ENCODE data around the gene CSNK1A1L. TPM values are rescaled to one million over a fixed set of nuclear protein-coding genes. Genes with fewer than 3 reads are reported as not detected.

Gene CSNK1A1L
- total RNA-seq, 1 experiment from 2014 or later, result not detected

- in situ Hi-C loops (cut with HindIII; ENCODE audit: low pct_unique_long_range_greater_than_20kb, low sequenced_read_pairs), result no loop called here
- CTCF ChIA-PET, result no interaction called here
- POLR2A ChIA-PET, result no interaction called here
- H3K4me1 ChIP-seq (ENCODE audit: control insufficient read depth, insufficient read depth, low read length), result no peaks in the 10 kb centered on the region
- H3K27ac ChIP-seq (ENCODE audit: low read length), result no peak overlapping the region
- H3K36me3 ChIP-seq (ENCODE audit: control insufficient read depth, insufficient read depth, low read length), result no peaks in the 10 kb centered on the region
- TF ChIP-seq TCF7L2 (IDR thresholded peaks at IDR 0.05; ENCODE audit: low read depth, low read length) (no peak), POLR2AphosphoS5 (IDR thresholded peaks at IDR 0.05; ENCODE audit: low read depth, low read length) (no peak), REST (IDR thresholded peaks at IDR 0.05; ENCODE audit: insufficient read depth in 1 of 2, low read depth in 2 of 2, low read length in 1 of 2) (no peak), CTCF (IDR thresholded peaks at IDR 0.05) (no peak), SIN3A (IDR thresholded peaks at IDR 0.05; ENCODE audit: borderline replicate concordance, insufficient read depth, low read depth, low read length) (no peak)
- intact Hi-C loops (cut with micrococcal nuclease; ENCODE audit: unreplicated experiment), result no loop called here
- DNase-seq (ENCODE audit: low read depth, low spot score) (no peak), ATAC-seq (no peak)
- H3K27me3 ChIP-seq (ENCODE audit: control insufficient read depth, insufficient read depth, low read length), result no peaks in the 10 kb centered on the region
- BruUV-seq (replicated peaks), result no TSS peak
- H3K4me3 ChIP-seq (ENCODE audit: low read depth in 2 of 2, low read length in 2 of 2), result no peak overlapping the region
- no peaks in the 10 kb centered on the region for H3K9me3 ChIP-seq (ENCODE audit: control insufficient read depth, insufficient read depth, low read depth, low read length)
These were observed 38.4 kb upstream of the CSNK1A1L start for GRCh38 chr13:37143911-37144310.

- ChIA-PET POLR2A (no interaction called here), CTCF (no interaction called here)
- in situ Hi-C loops (cut with HindIII; ENCODE audit: low pct_unique_long_range_greater_than_20kb, low sequenced_read_pairs) (no loop called here), intact Hi-C loops (cut with micrococcal nuclease; ENCODE audit: unreplicated experiment) (no loop called here)
- Histone ChIP-seq H3K27ac (ENCODE audit: low read length) (no peak overlapping the region), H3K36me3 (ENCODE audit: control insufficient read depth, insufficient read depth, low read length) (no peaks in the 10 kb centered on the region; the same call in 1 of the 2 replicates), H3K4me1 (ENCODE audit: control insufficient read depth, insufficient read depth, low read length) (no peaks in the 10 kb centered on the region), H3K27me3 (ENCODE audit: control insufficient read depth, insufficient read depth, low read length) (no peaks in the 10 kb centered on the region), H3K4me3 (ENCODE audit: low read depth in 2 of 2, low read length in 2 of 2) (no peak overlapping the region), H3K9me3 (ENCODE audit: control insufficient read depth, insufficient read depth, low read depth, low read length) (no peaks in the 10 kb centered on the region)
- BruUV-seq (replicated peaks), result no TSS peak
- TF ChIP-seq TCF7L2 (IDR thresholded peaks at IDR 0.05; ENCODE audit: low read depth, low read length), result no peak
- TF ChIP-seq POLR2AphosphoS5 (IDR thresholded peaks at IDR 0.05; ENCODE audit: low read depth, low read length), result no peak
- TF ChIP-seq SIN3A (IDR thresholded peaks at IDR 0.05; ENCODE audit: borderline replicate concordance, insufficient read depth, low read depth, low read length), result no peak
- TF ChIP-seq REST (IDR thresholded peaks at IDR 0.05; ENCODE audit: insufficient read depth in 1 of 2, low read depth in 2 of 2, low read length in 1 of 2), result no peak
- no peak for TF ChIP-seq CTCF (IDR thresholded peaks at IDR 0.05)
- DNase-seq (ENCODE audit: low read depth, low spot score) (no peak), ATAC-seq (no peak)
These were observed 37.4 kb upstream of the CSNK1A1L start for GRCh38 chr13:37142877-37143276.
